GM19452 (cell line): Measurements from ENCODE around the gene POLR1B.

Experiments used
- ATAC-seq: cut with Tn5 transposase; IDR thresholded peaks from one replicate; pipeline ENCODE4 v1.9.1; 2021; ENCODE audit not compliant: unreplicated experiment

The POLR1B gene

DNA sequence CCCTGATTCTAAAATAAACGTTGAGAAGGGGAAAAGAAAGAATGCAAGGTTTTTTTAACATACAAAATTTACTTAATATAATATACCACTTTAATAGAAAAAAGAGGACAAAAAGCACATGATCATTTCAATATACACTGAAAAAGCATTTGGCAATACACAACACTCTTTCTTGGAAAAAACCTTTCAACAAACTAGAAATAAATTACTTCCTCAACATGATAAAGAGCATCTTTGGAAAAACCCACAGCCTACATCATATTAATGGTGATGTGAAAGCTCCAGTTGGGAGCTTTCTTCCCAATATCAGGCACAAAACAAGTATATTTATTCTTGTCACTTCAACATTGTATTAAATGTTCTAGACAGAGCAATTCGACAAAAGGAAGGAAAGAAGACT, 3.0 kb upstream of the POLR1B start:
- no peak for ATAC-seq

GRCh38 chr2:112540906-112541305, 1.4 kb upstream of the POLR1B start:
- no peak for ATAC-seq

GRCh38 chr2:112541315-112542122, 746 bp upstream of the POLR1B start:
- peak; percentile 56 for ATAC-seq

DNA sequence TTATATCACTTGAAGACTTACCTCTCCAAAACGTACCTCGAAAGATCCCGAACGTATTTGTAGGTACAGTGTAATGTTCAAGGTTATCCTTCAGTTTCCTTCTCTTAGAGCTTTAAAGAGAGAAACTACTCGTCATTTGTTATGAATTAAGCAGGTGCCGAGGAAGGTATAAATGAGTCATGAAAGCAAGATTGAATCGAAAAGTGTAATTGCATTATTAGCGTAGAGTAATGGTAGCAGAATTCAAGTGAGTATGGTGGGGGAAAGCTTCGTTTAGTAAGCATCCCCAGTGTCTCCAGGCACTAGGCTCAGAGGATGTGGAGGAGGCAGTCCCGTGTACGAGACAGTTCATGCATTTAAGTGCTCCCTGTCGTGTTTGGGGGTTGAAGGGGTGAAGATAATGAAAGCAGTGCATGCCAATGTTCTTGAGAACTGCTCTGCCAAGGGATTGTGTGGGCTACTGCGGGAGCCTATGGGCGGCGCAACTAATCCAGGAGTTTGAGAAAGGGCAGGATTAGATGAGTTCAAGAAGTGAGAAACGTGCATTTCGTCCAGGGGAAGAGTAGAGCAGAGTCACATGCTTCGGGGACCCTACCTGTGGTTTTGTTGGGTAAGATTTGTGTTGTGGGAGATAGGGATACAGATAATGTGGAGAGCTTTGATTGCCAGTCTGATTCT, 858 bp downstream of the POLR1B start:
- ATAC-seq: peak; percentile 2

- ATAC-seq: no peak
Observed at GRCh38 chr2:112547333-112547732, 5.1 kb downstream of the POLR1B start.

- no peak for ATAC-seq
Observed at GRCh38 chr2:112548980-112549379, 6.7 kb downstream of the POLR1B start.

DNA sequence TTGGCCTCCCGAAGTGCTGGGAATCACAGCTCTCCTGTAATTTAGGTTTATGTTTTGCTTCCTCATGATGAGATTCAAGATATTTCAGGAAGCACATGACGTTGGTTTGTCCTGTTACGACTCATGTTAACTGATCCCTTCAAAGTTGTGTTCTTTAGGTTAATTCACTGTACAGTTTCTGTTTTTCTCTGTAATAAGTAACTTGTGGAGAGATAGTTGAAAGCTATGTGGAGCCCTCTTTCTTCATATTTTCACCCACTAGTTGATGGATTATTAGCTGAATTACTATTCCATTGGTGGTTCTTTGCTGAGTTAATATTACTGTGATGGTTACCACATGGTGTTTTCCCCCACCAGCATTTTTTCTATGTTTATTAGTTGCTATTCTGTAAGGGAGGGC, 23.8 kb downstream of the POLR1B start:
- peak; percentile 76 for ATAC-seq

GRCh38 chr2:112566508-112566907, 24.2 kb downstream of the POLR1B start:
- ATAC-seq: peak; percentile 39

DNA sequence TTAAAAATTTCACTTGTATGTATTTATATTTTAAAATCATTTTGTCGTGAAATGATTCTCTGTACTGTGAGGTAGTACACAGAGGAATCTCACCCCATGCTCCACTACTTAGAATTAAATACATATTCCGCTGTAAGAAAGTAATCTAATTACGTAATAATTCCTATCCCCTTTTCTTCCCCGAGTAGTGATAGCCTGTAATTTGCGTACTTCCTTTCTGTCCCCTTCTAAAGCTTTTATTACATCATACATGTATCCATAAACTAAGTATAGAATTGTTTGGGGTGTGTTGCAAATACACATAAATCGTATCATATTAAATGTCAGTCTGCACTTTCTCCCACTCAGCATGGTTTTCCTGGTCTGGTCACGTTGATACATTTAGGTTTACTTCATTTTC, 29.7 kb downstream of the POLR1B start:
- no peak for ATAC-seq

GRCh38 chr2:112577756-112578155, 35.5 kb downstream of the POLR1B start:
- no peak for ATAC-seq

GRCh38 chr2:112579241-112579640, 37.0 kb downstream of the POLR1B start:
- no peak for ATAC-seq

DNA sequence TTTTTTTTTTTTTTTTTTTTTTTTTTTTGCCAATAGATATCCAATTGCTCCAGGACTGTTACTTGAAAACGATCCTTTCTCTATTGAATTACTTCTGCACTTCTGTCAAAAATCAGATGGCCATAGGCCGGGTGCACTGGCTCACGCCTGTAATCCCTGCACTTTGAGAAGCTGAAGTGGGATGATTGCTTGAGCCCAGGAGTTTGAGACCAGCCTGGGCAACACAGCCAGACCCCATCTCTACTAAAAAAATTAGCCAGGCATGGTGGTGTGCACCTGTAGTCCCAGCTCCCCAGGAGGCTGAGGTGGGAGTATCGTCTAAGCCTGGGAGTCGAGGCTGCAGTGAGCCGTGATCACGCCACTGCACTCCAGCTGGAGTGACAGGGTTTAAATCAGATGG, 37.8 kb downstream of the POLR1B start:
- ATAC-seq: no peak

DNA sequence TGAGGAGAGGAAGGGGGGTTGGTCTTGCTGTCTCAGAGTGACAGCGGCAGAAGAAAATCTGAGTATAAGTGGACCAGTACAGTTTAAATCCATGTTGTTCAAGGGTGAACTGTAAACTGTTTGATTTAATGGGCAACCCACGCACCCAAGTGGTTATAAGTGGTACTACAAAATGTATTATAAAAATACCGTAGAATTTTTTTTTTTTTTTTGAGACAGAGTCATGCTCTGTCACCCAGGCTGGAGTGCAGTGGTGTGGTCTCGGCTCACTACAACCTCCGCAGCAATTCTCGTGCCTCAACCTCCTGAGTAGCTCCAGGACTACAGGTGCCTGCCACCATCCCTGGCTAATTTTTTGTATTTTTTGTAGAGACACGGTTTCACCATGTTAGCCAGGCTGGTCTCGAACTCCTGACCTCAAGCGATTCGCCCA, 40.1 kb downstream of the POLR1B start:
- no peak for ATAC-seq

DNA sequence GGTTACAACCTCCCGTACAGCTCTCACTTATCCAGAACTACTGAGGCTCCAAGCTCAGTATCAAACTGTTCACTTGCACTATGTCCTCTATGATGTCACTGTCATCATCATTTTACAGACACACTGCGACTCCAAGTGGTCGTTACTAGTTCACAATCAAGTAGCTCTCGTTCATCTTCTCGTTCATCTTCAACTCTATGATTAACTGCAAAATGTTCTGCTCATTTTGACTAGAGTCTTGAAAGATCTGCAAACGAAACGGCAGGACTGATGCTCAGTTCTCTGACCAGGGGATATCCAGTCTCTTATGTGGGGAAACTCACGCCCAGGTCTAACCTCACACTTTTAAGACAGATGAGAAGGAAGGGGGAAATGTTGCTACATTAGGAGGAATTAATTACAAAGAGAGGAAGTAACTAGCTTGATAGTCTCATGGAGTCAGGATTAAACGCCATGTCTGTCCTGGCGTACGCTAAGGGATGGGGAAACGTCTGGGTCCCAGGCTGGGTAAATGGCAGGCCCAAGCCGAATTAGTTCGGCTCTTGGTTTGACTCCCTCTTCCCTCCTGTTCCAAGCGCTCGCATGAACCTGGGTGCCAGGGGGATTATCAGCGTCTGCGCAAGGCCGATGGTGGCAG, 41.4 kb downstream of the POLR1B start:
- no peak for ATAC-seq

DNA sequence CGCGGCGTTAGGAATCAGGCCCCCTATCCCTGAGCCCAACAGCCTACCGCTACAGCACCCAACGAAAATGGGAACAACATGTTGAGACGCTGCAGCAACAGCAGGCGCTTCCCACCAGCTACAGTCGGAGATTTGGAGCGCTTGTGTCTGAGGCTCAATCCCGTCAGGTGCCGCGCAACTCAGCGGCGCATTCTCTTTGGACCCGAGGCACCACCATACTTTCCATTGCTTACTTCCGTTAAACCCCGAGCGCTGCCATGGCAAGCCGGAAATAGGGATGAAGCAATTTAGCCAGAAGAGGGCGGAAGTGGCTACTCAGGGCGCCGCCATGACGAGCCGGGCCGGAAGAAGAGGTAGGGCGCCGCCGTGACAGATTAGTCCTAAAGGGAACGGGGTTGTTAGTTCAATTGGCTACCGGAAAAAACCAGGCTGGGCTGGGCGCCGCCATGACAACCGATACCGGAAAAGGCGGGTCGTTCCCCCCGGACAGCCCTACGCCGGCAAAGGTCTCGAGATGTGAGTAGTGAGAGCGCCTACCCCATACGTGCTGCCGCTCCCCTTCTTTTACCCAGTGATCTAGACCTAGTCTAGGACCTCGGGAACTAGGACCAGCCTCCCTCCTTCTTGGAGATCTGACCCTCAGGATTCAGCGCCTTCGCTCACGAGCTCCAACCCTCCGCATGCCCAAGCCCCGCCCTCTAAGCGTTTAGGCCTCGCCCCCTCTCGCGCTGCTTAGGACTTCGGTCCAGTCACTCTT, 42.0 kb downstream of the POLR1B start, which contains the start of gene CHCHD5:
TSS of gene CHCHD5 (plus strand) at position 476 of the 757 bp plus-strand sequence. CDS start at position 515, 39 bp downstream.
- ATAC-seq: peak; percentile 78

GRCh38 chr2:112584891-112585250, 42.6 kb downstream of the POLR1B start:
- ATAC-seq: no peak

DNA sequence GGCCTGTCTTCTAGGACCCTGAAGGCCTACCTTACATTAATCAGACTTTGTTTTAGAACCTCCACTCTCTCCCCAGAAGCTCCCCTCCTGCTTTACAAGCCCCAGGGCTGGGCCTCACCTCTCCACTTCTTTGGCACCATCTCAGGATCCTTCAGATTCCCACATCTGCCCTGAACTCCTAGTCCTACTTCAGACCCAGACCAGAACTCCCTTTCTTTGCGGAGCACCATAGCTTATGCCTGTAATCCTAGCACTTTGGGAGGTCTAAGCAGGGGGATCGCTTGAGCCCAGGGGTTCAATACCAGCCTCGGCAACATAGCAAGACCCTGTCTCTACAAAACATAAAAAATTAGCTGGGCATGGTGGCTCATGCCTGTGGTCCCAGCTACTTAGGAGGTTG, 43.1 kb downstream of the POLR1B start:
- ATAC-seq: no peak

GRCh38 chr2:112585873-112586464, 43.7 kb downstream of the POLR1B start:
- no peak for ATAC-seq

- ATAC-seq: no peak
Observed at GRCh38 chr2:112588611-112589045, 46.4 kb downstream of the POLR1B start.

GRCh38 chr2:112591413-112591812, 49.1 kb downstream of the POLR1B start:
- no peak for ATAC-seq

DNA sequence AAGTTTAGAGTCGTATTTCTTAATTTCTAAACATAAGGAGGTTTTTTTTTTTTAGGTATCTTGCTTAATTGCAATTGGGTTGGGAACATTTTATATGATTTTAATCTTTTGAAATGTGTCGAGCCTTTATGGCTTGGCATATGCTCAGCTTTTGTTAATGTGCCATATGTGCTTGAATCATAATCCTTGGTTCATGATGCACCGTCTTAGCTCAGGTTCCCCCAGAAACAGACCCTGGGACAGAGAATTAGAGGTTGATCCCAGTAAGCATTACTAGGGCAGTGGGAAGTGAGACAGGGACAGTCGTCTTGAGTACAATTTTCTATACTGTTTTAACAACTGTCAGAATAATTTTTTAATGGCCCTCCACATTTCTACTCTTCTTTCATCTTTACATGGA, 51.5 kb downstream of the POLR1B start:
- ATAC-seq: no peak
